AG10803 (cell line): Measurements from ENCODE around the gene ASL.
"Not testable (repeated sequence)": the region's sequence is repeated elsewhere in the genome, so short reads cannot be mapped to it uniquely, and the experiment has no call there.

Experiments
- DNase-seq: peaks from one replicate; pipeline ENCODE4 v3.0.0; 2010; ENCODE audit warnings: low read depth
- H3K4me3 ChIP-seq: 2 replicates; pipeline ENCODE4 v1.5.1; 2011; ENCODE audit warnings: mild to moderate bottlenecking, low read length, control low read depth
- TF ChIP-seq, protein P1 (sequence below): conservative IDR thresholded peaks from 2 replicates; pipeline ENCODE4 v1.5.1; 2011; ENCODE audit warnings: mild to moderate bottlenecking, low read length, control low read depth, inconsistent platforms

ASL gene

DNA sequence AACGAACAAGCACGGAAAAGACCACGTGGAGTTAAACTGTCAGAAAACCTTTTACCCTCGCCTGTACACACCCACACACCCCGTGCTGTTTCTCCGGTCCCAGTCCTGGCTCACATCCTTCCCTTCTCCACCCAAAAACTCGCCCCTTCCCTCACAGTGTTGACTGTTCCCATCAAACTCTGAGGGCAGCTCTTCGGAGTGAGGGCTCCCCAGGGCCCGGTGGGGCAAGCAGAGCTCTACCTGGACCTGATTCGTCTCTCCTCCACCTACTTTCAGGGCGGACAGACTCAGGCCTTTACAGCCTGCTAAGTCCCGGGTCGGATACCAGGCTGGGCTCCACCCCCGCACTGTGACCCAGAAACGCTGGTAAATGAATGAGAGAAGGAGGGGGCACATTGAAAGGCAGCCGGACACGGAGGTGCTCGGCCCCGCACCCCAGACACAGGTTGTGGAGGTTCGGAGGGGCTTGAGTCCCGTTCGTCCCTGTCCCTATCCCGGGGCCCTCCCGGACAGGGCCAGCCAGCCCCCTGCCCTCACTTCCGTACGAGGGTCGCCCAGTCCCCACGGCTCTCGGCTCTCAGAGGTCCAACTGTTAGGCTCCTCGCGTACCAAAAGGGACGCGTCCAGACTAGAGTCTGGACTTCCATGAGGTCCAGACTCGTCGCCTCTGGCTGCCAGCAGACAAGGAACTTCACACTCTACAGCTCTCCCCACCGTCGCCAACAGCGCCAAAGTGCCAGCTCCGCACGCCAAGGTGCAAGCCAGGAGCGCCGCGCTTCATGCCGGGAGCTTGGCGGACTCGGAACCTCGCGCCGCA is 31.7 kb upstream of the ASL start:
- peak; percentile 36 for DNase-seq
- TF ChIP-seq, protein P1, sequence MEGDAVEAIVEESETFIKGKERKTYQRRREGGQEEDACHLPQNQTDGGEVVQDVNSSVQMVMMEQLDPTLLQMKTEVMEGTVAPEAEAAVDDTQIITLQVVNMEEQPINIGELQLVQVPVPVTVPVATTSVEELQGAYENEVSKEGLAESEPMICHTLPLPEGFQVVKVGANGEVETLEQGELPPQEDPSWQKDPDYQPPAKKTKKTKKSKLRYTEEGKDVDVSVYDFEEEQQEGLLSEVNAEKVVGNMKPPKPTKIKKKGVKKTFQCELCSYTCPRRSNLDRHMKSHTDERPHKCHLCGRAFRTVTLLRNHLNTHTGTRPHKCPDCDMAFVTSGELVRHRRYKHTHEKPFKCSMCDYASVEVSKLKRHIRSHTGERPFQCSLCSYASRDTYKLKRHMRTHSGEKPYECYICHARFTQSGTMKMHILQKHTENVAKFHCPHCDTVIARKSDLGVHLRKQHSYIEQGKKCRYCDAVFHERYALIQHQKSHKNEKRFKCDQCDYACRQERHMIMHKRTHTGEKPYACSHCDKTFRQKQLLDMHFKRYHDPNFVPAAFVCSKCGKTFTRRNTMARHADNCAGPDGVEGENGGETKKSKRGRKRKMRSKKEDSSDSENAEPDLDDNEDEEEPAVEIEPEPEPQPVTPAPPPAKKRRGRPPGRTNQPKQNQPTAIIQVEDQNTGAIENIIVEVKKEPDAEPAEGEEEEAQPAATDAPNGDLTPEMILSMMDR = no peak
- H3K4me3 ChIP-seq = peak overlapping the region; percentile 47

DNA sequence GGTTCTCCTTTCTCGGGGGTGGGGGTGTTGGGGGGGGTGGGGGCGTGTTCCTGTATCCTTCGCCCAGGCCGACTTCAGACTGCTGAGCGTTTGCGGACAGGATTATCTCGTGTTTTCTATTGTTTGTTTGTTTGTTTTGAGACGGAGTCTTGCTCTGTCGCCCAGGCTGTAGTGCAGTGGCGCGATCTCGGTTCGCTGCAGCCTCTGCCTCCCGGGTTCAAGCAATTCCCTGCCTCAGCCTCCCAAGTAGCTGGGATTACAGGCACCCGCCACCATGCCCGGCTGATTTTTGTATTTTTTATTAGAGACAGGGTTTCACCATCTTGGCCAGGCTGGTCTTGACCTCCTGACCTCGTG is 31.1 kb upstream of the ASL start:
- not testable (repeated sequence) for H3K4me3 ChIP-seq, DNase-seq

DNA sequence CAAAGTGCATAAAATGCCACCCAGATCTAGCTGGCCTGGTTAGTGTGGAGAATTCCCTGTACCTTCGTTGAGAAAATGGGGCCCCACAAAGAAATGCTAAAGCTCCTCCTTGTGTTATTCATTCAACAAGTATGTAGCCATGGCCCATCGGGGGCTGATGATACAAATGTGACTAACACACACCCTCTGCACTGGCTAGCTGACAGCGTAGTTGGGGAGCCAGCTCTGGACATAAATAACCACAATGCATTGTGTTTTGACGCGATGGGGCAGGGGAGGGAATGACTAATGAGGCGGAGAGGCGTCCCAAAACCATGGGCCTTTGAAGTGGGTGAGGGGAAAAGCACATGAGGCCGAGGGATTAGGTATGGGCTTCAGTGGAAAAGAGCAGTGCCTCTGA is 28.2 kb upstream of the ASL start:
- TF ChIP-seq, protein P1 = no peak
- H3K4me3 ChIP-seq = no peak overlapping the region
- peak; percentile 96 for DNase-seq

DNA sequence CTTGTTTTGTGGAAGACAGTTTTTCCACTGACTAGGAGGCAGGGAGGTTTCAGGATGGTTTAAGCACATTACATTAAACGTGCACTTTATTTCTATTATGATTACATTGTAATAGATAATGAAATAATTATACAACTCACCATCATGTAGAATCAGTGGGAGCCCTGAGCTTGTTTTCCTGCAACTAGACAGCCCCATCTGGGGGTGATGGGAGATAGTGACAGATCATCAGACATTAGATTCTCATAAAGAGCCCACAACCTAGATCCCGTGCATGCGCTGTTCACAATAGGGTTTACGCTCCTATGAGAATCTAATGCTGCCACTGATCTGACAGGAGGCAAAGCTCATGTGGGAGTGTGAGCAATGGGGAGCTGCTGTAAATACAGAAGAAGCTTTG is 25.7 kb upstream of the ASL start:
- H3K4me3 ChIP-seq, DNase-seq: not testable (repeated sequence)

DNA sequence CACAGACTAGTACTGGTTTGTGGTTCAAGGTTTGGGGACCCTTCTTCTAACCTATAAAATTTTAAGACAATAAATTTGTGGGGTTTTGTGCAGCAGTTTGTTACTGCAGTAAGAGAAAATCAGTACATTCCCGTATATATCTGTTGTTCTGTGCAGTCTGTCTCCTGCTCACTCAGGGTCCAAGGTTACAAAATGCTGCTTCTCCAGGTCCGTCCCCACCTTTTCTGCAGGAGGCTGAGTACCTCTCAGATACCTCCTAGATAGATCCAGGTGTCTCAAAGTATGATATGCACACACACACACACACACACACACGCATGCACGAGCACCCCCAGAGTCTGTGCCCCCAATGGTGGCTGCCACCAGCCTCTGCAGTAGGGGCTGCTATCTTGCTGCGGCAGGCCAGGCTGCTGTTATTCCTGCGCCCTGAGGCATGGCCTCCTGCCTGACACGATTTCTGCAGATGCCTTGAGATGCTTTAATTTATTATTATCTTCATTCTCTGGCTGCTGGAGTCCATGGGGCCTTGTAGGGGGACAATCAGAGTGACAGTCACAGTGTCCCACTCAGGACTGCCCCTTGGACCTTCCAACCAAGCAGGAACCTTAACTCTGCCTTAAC is 25.2 kb upstream of the ASL start:
- no peak for DNase-seq
- TF ChIP-seq, protein P1 = no peak
- H3K4me3 ChIP-seq = no peak overlapping the region

DNA sequence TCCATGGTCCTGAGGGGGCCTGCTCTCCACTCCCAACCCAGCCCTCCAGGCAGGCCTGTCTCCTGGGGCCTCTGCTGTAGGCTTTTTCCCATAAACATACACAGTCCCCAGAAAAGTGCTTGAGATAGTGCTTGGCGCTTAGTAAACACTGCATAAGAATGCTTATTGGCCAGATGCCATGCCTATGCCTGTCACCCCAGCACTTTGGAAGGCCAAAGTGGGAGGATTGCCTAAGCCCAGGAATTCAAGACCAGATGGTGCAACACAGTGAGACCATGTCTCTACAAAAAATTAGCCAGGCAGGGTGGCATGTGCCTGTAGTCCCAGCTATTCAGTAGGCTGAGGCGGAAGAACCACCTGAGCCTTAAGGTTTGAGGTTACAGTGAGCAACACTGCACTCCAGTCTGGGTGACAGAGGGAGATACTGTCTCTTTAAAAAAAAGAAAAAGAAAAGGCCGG is 24.6 kb upstream of the ASL start:
- TF ChIP-seq, protein P1 = no peak
- DNase-seq = peak; percentile 100
- no peak overlapping the region for H3K4me3 ChIP-seq

DNA sequence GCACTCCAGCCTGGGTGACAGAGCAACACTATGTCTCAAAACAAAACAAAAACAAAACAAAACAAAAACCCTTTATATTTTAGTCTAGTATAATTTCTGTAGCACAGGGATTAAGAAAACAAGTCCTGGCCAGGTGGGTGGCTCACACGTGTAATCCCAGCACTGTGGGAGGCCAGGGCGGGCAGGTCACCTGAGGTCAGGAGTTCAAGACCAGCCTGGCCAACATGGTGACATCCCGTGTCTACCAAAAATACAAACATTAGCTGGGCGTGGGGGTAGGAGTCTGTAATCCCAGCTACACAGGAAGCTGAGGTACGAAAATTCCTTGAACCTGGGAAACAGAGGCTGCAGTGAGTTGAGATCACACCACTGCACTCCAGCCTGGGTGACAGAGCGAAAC is 23.2 kb upstream of the ASL start:
- H3K4me3 ChIP-seq = no peak overlapping the region
- TF ChIP-seq, protein P1 = no peak
- no peak for DNase-seq

DNA sequence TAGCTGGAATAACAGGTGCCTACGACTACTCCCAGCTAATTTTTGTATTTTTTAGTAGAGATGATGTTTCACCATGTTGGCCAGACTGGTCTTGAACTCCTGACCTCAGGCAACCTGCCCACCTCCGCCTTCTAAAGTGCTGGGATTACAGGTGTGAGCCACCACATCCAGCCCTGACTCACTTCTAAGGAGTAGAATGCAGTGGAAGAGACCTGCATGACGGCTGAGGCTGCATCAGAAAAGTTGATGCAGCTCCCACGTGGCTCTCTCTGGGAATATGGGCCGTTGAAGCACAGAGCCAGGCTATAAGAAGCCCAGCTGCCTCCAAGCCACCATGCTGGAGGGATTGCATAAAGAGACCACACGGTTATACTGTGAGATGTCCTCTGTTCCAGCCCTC is 21.6 kb upstream of the ASL start:
- TF ChIP-seq, protein P1 = no peak
- no peak for DNase-seq
- no peak overlapping the region for H3K4me3 ChIP-seq
